ENCODE data around the gene GTF2F2.
"Not testable (repeated sequence)": the region's sequence is repeated elsewhere in the genome, so short reads cannot be mapped to it uniquely, and the experiment has no call there.

GTF2F2 gene

GRCh38 chr13:45178349-45179162 lies 58.2 kb downstream of the GTF2F2 start:
- DNase-seq, result peak in 1 of 56 donors; percentile 71

- DNase-seq, result no peak
Observed at GRCh38 chr13:45179428-45179827, 59.1 kb downstream of the GTF2F2 start.

- DNase-seq, result no peak
Observed at GRCh38 chr13:45180303-45180702, 60.0 kb downstream of the GTF2F2 start.

- no peak for DNase-seq
Observed at GRCh38 chr13:45180713-45181601, 60.6 kb downstream of the GTF2F2 start.

- DNase-seq, result no peak
Observed at GRCh38 chr13:45184693-45185092, 64.4 kb downstream of the GTF2F2 start.

- no peak for DNase-seq
Observed at GRCh38 chr13:45185286-45185685, 65.0 kb downstream of the GTF2F2 start.

GRCh38 chr13:45189077-45189476 lies 68.8 kb downstream of the GTF2F2 start:
- DNase-seq, result not testable (repeated sequence)

- not testable (repeated sequence) for DNase-seq
Observed at GRCh38 chr13:45189511-45189910, 69.2 kb downstream of the GTF2F2 start.

GRCh38 chr13:45191874-45192273 lies 71.6 kb downstream of the GTF2F2 start:
- no peak for DNase-seq

GRCh38 chr13:45194081-45194939 lies 74.0 kb downstream of the GTF2F2 start:
- DNase-seq, result peak in 53 of 56 donors; percentile 14 to 91 (median 71)

- no peak for DNase-seq
Observed at GRCh38 chr13:45195421-45195820, 75.1 kb downstream of the GTF2F2 start.

- DNase-seq, result no peak
Observed at GRCh38 chr13:45196096-45196495, 75.8 kb downstream of the GTF2F2 start.

- DNase-seq, result no peak
Observed at GRCh38 chr13:45196622-45197021, 76.3 kb downstream of the GTF2F2 start.

GRCh38 chr13:45198041-45198440 lies 77.7 kb downstream of the GTF2F2 start:
- DNase-seq, result no peak

- DNase-seq, result no peak
Observed at GRCh38 chr13:45198924-45199323, 78.6 kb downstream of the GTF2F2 start.

GRCh38 chr13:45199711-45200110 lies 79.4 kb downstream of the GTF2F2 start:
- no peak for DNase-seq

GRCh38 chr13:45200701-45201232 lies 80.5 kb downstream of the GTF2F2 start, which contains the start of gene KCTD4:
KCTD4 (minus strand) TSS chr13:45201045; CDS start chr13:45194567, 6,478 bp downstream.
- no peak for DNase-seq

GRCh38 chr13:45205124-45205523 lies 84.8 kb downstream of the GTF2F2 start:
- no peak for DNase-seq

GRCh38 chr13:45206340-45206739 lies 86.0 kb downstream of the GTF2F2 start:
- DNase-seq, result peak in 1 of 56 donors; percentile 2

GRCh38 chr13:45207319-45207718 lies 87.0 kb downstream of the GTF2F2 start:
- DNase-seq, result no peak

- DNase-seq, result no peak
Observed at GRCh38 chr13:45208132-45208531, 87.8 kb downstream of the GTF2F2 start.
